HepG2 (cell line): ENCODE data around the gene AP2S1. TPM values are rescaled to one million over a fixed set of nuclear protein-coding genes. Genes with fewer than 3 reads are reported as not detected.

ENCODE experiments used
- ATF3 ChIP-seq: sonication (generic); formaldehyde crosslinking; IDR thresholded peaks from 2 replicates; pipeline ENCODE4 v1.4.0; 2020; ENCODE audit warnings: missing genetic modification reagents
- ELF4 ChIP-seq: sonication (generic); formaldehyde crosslinking; IDR thresholded peaks from 2 replicates; pipeline ENCODE4 v1.5.0; 2020; ENCODE audit warnings: missing genetic modification reagents, mild to moderate bottlenecking, moderate library complexity, borderline replicate concordance
- FUBP1 ChIP-seq: sonication (generic); formaldehyde crosslinking; IDR thresholded peaks from 2 replicates; pipeline ENCODE4 v1.5.1; 2020; ENCODE audit warnings: missing genetic modification reagents, mild to moderate bottlenecking, borderline replicate concordance
- GATAD1 ChIP-seq: IDR thresholded peaks from 2 replicates; pipeline ENCODE4 v1.6.1; 2016; ENCODE audit warnings: missing genetic modification reagents, missing compliant biosample characterization
- SNAPC4 ChIP-seq: sonication (generic); formaldehyde crosslinking; IDR thresholded peaks from 2 replicates; pipeline ENCODE4 v1.4.0; 2020; ENCODE audit warnings: mild to moderate bottlenecking, missing genetic modification reagents
- SRF ChIP-seq: IDR thresholded peaks from 2 replicates; pipeline ENCODE4 v1.6.1; 2011; ENCODE audit warnings: mild to moderate bottlenecking, low read depth, low read length, moderate library complexity
- TBL1XR1 ChIP-seq: fragments of 150-350 bp; IDR thresholded peaks from 2 replicates; pipeline ENCODE4 v1.6.1; 2014; ENCODE audit warnings: borderline replicate concordance, low read length; ENCODE audit not compliant: partially characterized antibody
- TCF12 ChIP-seq, 2 experiments: fragments of 450-650 bp in 1 of 2; sonication (generic) in 1 of 2; formaldehyde crosslinking in 1 of 2; IDR thresholded peaks; 2 replicates each; pipeline versions ENCODE4 v1.6.1 to v1.8.0; 2017 to 2022; ENCODE audit warnings: antibody characterized with exemption in 1 of 2, mild to moderate bottlenecking in 1 of 2, missing genetic modification reagents in 1 of 2, moderate library complexity in 1 of 2
- TERF1 ChIP-seq: sonication (generic); formaldehyde crosslinking; IDR thresholded peaks from 2 replicates; pipeline ENCODE4 v1.8.0; 2022; ENCODE audit warnings: mild to moderate bottlenecking, missing genetic modification reagents, moderate library complexity
- ZBTB33 ChIP-seq: sonication (generic); formaldehyde crosslinking; IDR thresholded peaks from 2 replicates; pipeline ENCODE4 v1.4.0; 2020; ENCODE audit warnings: missing genetic modification reagents
- ZFP62 ChIP-seq: sonication (generic); formaldehyde crosslinking; IDR thresholded peaks from 2 replicates; pipeline ENCODE4 v1.4.0; 2020; ENCODE audit warnings: missing genetic modification reagents
- ZNF710 ChIP-seq: sonication (generic); formaldehyde crosslinking; IDR thresholded peaks from 2 replicates; pipeline ENCODE4 v1.5.0; 2020; ENCODE audit warnings: mild to moderate bottlenecking, missing genetic modification reagents, borderline replicate concordance
- polyA plus RNA-seq, 8 experiments: library from polyadenylated mRNA; depleted of rRNA in 3 of 8; stranded (reverse) in 7 of 8; unstranded in 1 of 8; fragments of >200 nt; fragmentation: Illumina TruSeq in 4 of 8; extraction: Trizol in 4 of 8; gene quantifications; 2 replicates each; pipeline versions ENCODE4 v1.2.1 to v1.2.3, GENCODE V29; 2011 to 2016; ENCODE audit warnings: low read depth in 4 of 8, missing spikeins in 1 of 8, mixed read lengths in 1 of 8; ENCODE audit not compliant: insufficient read depth in 1 of 8
- total RNA-seq, 5 experiments: library from RNA; depleted of rRNA; stranded (reverse); fragments of >200 nt; fragmentation: Illumina TruSeq; extraction: Trizol; gene quantifications; 2 replicates each; pipeline ENCODE4 v1.2.3, GENCODE V29; 2016; ENCODE audit warnings: low read depth in 1 of 5

Gene AP2S1
- total and polyA plus RNA-seq, 2 of the 13 experiments (the other 11 are each of a cell fraction or from before 2014, with no cell fraction given): 45.2 to 86.1 TPM

- no peak; the same call in 1 of the 2 replicates for TF ChIP-seq ZNF710 (CRISPR knock-in tag)
- TF ChIP-seq TCF12 (IDR thresholded peaks at IDR 0.05): no peak
- TF ChIP-seq TCF12 (CRISPR knock-in tag; IDR thresholded peaks at IDR 0.05): no peak
- TF ChIP-seq SRF: 0 out of 2 replicates have a peak, but pooled peaks have one; percentile 47
- no peak for TF ChIP-seq ZFP62 (CRISPR knock-in tag)
- TF ChIP-seq ELF4 (CRISPR knock-in tag): no peak
- no peak for TF ChIP-seq SNAPC4 (CRISPR knock-in tag)
- TF ChIP-seq GATAD1: peak; percentile 63
- TF ChIP-seq TERF1 (CRISPR knock-in tag): no peak
- TF ChIP-seq FUBP1: no peak
- no peak for TF ChIP-seq ATF3
- TF ChIP-seq ZBTB33 (CRISPR knock-in tag): no peak
- no peak for TF ChIP-seq TBL1XR1
Observed at GRCh38 chr19:46788262-46788967, 62.2 kb downstream of the AP2S1 start, which contains the start of gene SLC1A5 (continued).
